ENCODE measurements around the gene MUC20. TPM values are rescaled to one million over a fixed set of nuclear protein-coding genes. Genes with fewer than 3 reads are reported as not detected.
"Not testable (repeated sequence)": the region's sequence is repeated elsewhere in the genome, so short reads cannot be mapped to it uniquely, and the experiment has no call there.

MUC20 gene
- total and polyA plus RNA-seq, 9 of the 15 experiments (the other 6 are each of a cell fraction or from before 2014, with no cell fraction given) = 0.03 to 0.23 (median 0.15) TPM; not detected in 3

- H3K4me2 ChIP-seq (ENCODE audit: insufficient read depth, low read length); H3K4me3 ChIP-seq; BruUV-seq (replicated peaks); intact Hi-C loops (cut with micrococcal nuclease); FAIRE-seq; H3K4me1 ChIP-seq (replicated peaks in 1 of 2; ENCODE audit: control insufficient read depth in 2 of 2, insufficient read depth in 2 of 2, low read length in 2 of 2); H3K9ac ChIP-seq (ENCODE audit: insufficient read depth in 1 of 2, low read depth in 2 of 2, low read length in 2 of 2); H3K9me1 ChIP-seq (ENCODE audit: control insufficient read depth, insufficient read depth, low read length); H2AFZ ChIP-seq (ENCODE audit: low read depth, low read length); H3K36me3 ChIP-seq (ENCODE audit: control insufficient read depth, insufficient read depth, low read length); CTCF ChIA-PET (ENCODE audit: low intra/inter-chr PET ratio); H3K79me2 ChIP-seq (ENCODE audit: control insufficient read depth, insufficient read depth, low read length); DNase-seq (ENCODE audit: extremely low read depth in 1 of 4, low spot score in 3 of 4); in situ Hi-C loops (cut with MboI); H4K20me1 ChIP-seq (replicated peaks; ENCODE audit: control insufficient read depth, insufficient read depth, low read length); H3K27ac ChIP-seq (ENCODE audit: extremely low read depth, low read depth, low read length); H3K9me3 ChIP-seq (replicated peaks; ENCODE audit: control insufficient read depth, insufficient read depth, low read depth, low read length); ATAC-seq; TF ChIP-seq ATF3 (CRISPR knock-in tag; conservative IDR thresholded peaks at IDR 0.05): not testable (repeated sequence)
- TF ChIP-seq CEBPG (CRISPR knock-in tag; IDR thresholded peaks at IDR 0.05) (peak; percentile 71), CEBPG (tag; conservative IDR thresholded peaks at IDR 0.05 in 1 of 2, IDR thresholded peaks at IDR 0.05 in 1 of 2) (peak; percentile 78 to 80), ATF3 (IDR thresholded peaks at IDR 0.05) (peak; percentile 81), CEBPB (tag; IDR thresholded peaks at IDR 0.05) (peak; percentile 74)
- 5% methylated on average over 5 of the region's 6 CpGs for WGBS (ENCODE audit: insufficient coverage, low coverage, missing lambda C conversion rate)
- peaks cover 50 to 63% of the 10 kb centered on the region in 2 experiments for H3K27me3 ChIP-seq (ENCODE audit: control insufficient read depth in 2 of 2, insufficient read depth in 2 of 2, low read length in 2 of 2)
- POLR2A ChIA-PET = interaction anchor here (0.6 to 0.7 kb wide), 2 partner anchors 8 to 33 kb away, joined by 3 read pairs; no protein-coding TSS in a partner anchor
Observed at GRCh38 chr3:195737782-195738181, 17.0 kb downstream of the MUC20 start.
